K562 (cell line): Measurements from ENCODE around the gene TMEM184C. TPM values are rescaled to one million over a fixed set of nuclear protein-coding genes. Genes with fewer than 3 reads are reported as not detected.

Experiments
- ATAC-seq: fragments of 200-7000 bp; cut with Tn5 transposase; 3 replicates; pipeline ENCODE4 v1.9.1; 2020; ENCODE audit warnings: moderate library complexity
- BruUV-seq: library from RNA; stranded (reverse); fragments of 400-500 nt; replicated peaks from 2 replicates; lab custom pipeline; 2021; lab: Mats Ljungman, UMichigan
- CTCF ChIA-PET: fragments of 300-600 bp; formaldehyde crosslinking; extraction: SDS; loops from one replicate; lab custom pipeline; 2021; ENCODE audit warnings: low intra/inter-chr PET ratio; lab: Yijun Ruan, JAX
- POLR2A ChIA-PET: fragments of 300-600, 350-650 bp; sonication (Branson Sonifier 250); formaldehyde crosslinking; extraction: SDS; loops from one replicate; lab custom pipeline; 2021; ENCODE audit warnings: antibody characterized with exemption, inconsistent platforms; lab: Yijun Ruan, JAX
- DNase-seq, 4 experiments: peaks; one replicate each; pipeline versions ENCODE4 v3.0.0 to v3.0.0-alpha.2; 2011 to 2018; ENCODE audit warnings: low spot score in 3 of 4, mixed read lengths in 3 of 4; ENCODE audit errors: extremely low read depth in 1 of 4
- FAIRE-seq: peaks from 2 replicates; lab custom pipeline; 2011; peaks lifted over from hg19 to GRCh38; lab: Jason Lieb, UNC
- H2AFZ ChIP-seq: 2 replicates; pipeline ENCODE4 v1.6.0; 2011; ENCODE audit warnings: low read depth, low read length, control low read depth, inconsistent platforms
- H3K27ac ChIP-seq: fragments of 200-600 bp; 3 replicates; pipeline ENCODE4 v1.8.0; 2011; ENCODE audit warnings: low read depth, mild to moderate bottlenecking, control low read depth, inconsistent platforms, low read length, moderate library complexity, mixed read lengths; ENCODE audit errors: extremely low read depth
- H3K27me3 ChIP-seq, 2 experiments: fragments of 300-600 bp in 1 of 2; 2 replicates in 1 of 2; 3 replicates in 1 of 2; pipeline versions ENCODE4 v1.6.0 to v1.8.0; 2011; ENCODE audit warnings: inconsistent platforms in 2 of 2, low read length in 2 of 2, mild to moderate bottlenecking in 1 of 2, mixed read lengths in 1 of 2, moderate library complexity in 1 of 2; ENCODE audit not compliant: control insufficient read depth in 2 of 2, insufficient read depth in 2 of 2
- H3K36me3 ChIP-seq: fragments of 300-600 bp; 3 replicates; pipeline ENCODE4 v1.8.0; 2011; ENCODE audit warnings: mild to moderate bottlenecking, low read length, inconsistent platforms; ENCODE audit not compliant: control insufficient read depth, insufficient read depth
- H3K4me1 ChIP-seq, 2 experiments: fragments of 200-600 bp in 1 of 2; replicated peaks in 1 of 2; 2 replicates in 1 of 2; 3 replicates in 1 of 2; pipeline versions ENCODE4 v1.5.1 to v1.8.0; 2011; ENCODE audit warnings: inconsistent platforms in 2 of 2, low read length in 2 of 2, mild to moderate bottlenecking in 1 of 2, mixed read lengths in 1 of 2, moderate library complexity in 1 of 2; ENCODE audit not compliant: control insufficient read depth in 2 of 2, insufficient read depth in 2 of 2
- H3K4me2 ChIP-seq: 2 replicates; pipeline ENCODE4 v1.6.1; 2011; ENCODE audit warnings: low read length, control low read depth, inconsistent platforms, mixed read lengths; ENCODE audit not compliant: insufficient read depth
- H3K4me3 ChIP-seq: fragments of 200-600 bp; sonication (generic), shearing (Covaris generic); 2 replicates; pipeline ENCODE4 v1.5.1; 2016; ENCODE audit warnings: control low read depth, inconsistent platforms
- H3K79me2 ChIP-seq: fragments of 200-600 bp; 3 replicates; pipeline ENCODE4 v1.8.0; 2011; ENCODE audit warnings: low read length, inconsistent platforms; ENCODE audit not compliant: control insufficient read depth, insufficient read depth
- H3K9ac ChIP-seq, 2 experiments: 2 replicates each; pipeline versions ENCODE4 v1.6.0 to v1.6.1; 2011; ENCODE audit warnings: low read depth in 2 of 2, low read length in 2 of 2, control low read depth in 1 of 2, inconsistent platforms in 1 of 2, mild to moderate bottlenecking in 1 of 2, mixed read lengths in 1 of 2; ENCODE audit not compliant: insufficient read depth in 1 of 2
- H3K9me1 ChIP-seq: one replicate; pipeline ENCODE4 v1.6.0; 2011; ENCODE audit warnings: inconsistent platforms, mild to moderate bottlenecking, low read length, moderate library complexity; ENCODE audit not compliant: control insufficient read depth, insufficient read depth
- H3K9me3 ChIP-seq: replicated peaks from 2 replicates; pipeline ENCODE4 v1.5.1; 2011; ENCODE audit warnings: low read depth, low read length, inconsistent platforms; ENCODE audit not compliant: control insufficient read depth, insufficient read depth
- H4K20me1 ChIP-seq: replicated peaks from 2 replicates; pipeline ENCODE4 v1.6.1; 2011; ENCODE audit warnings: low read length, inconsistent platforms, mixed read lengths; ENCODE audit not compliant: control insufficient read depth, insufficient read depth
- HNRNPK ChIP-seq: fragments of 200-400 bp; formaldehyde crosslinking; IDR thresholded peaks from one replicate; pipeline ENCODE4 v1.6.1; 2018; ENCODE audit warnings: mild to moderate bottlenecking, low read depth, low read length; ENCODE audit not compliant: poor library complexity, severe bottlenecking
- JUN ChIP-seq, 2 experiments: sonication (generic) in 1 of 2; formaldehyde crosslinking in 1 of 2; IDR thresholded peaks; 2 replicates each; pipeline versions ENCODE4 v1.6.1 to v1.8.0; 2012 to 2022; ENCODE audit warnings: borderline replicate concordance in 2 of 2, mild to moderate bottlenecking in 2 of 2, improper control_type of control experiment in 1 of 2, low read depth in 1 of 2, low read length in 1 of 2, missing genetic modification reagents in 1 of 2
- MAZ ChIP-seq, 2 experiments: fragments of 450-650 bp in 1 of 2; sonication (generic) in 1 of 2; formaldehyde crosslinking; IDR thresholded peaks in 1 of 2; conservative IDR thresholded peaks in 1 of 2; 2 replicates each; pipeline versions ENCODE4 v1.4.0 to v1.5.0; 2020; ENCODE audit warnings: mild to moderate bottlenecking in 1 of 2, missing genetic modification reagents in 1 of 2
- MCM3 ChIP-seq: fragments of 450-650 bp; IDR thresholded peaks from 2 replicates; pipeline ENCODE4 v1.6.1; 2016
- NFIC ChIP-seq: fragments of 450-650 bp; IDR thresholded peaks from 2 replicates; pipeline ENCODE4 v1.6.1; 2017; ENCODE audit warnings: mild to moderate bottlenecking, inconsistent platforms
- NFXL1 ChIP-seq: fragments of 450-650 bp; formaldehyde crosslinking; IDR thresholded peaks from 2 replicates; pipeline ENCODE4 v1.4.0; 2021; ENCODE audit warnings: mild to moderate bottlenecking
- TBL1XR1 ChIP-seq, 2 experiments: IDR thresholded peaks; 2 replicates each; pipeline ENCODE4 v1.6.1; 2012; ENCODE audit warnings: improper control_type of control experiment in 2 of 2, low read length in 2 of 2, mild to moderate bottlenecking in 1 of 2
- TCF3 ChIP-seq: sonication (generic); formaldehyde crosslinking; IDR thresholded peaks from 2 replicates; pipeline ENCODE4 v1.4.0; 2020; ENCODE audit warnings: mild to moderate bottlenecking, missing genetic modification reagents
- WGBS: fragments of 100-300 bp; shearing (Covaris generic); methylation state at CpG from one replicate; pipeline ENCODE4 v1.1.6; 2016; ENCODE audit warnings: low coverage, mixed read lengths; ENCODE audit not compliant: insufficient coverage; ENCODE audit errors: missing lambda C conversion rate; 5-methylcytosine and 5-hydroxymethylcytosine counted together
- in situ Hi-C: fragments of 300-500 bp; cut with MboI; formaldehyde crosslinking; loops from 4 replicates; pipeline ENCODE4 v1.15.0; 2018; ENCODE audit warnings: inconsistent platforms, mixed read lengths
- intact Hi-C: fragments of 100-400 bp; cut with micrococcal nuclease; formaldehyde crosslinking; loops from 2 replicates; pipeline ENCODE4 v1.14.2; 2022
- polyA plus RNA-seq, 8 experiments: library from polyadenylated mRNA; depleted of rRNA in 4 of 8; stranded (reverse) in 5 of 8; unstranded in 3 of 8; fragments of >200 nt; fragmentation: Nextera tagmentation in 2 of 8; fragmentation: Illumina TruSeq in 1 of 8; extraction: Ambion mirVana in 2 of 8; extraction: Trizol in 1 of 8; gene quantifications; 2 replicates each; pipeline versions ENCODE4 v1.2.1 to v1.2.3, GENCODE V29; 2011 to 2014; ENCODE audit warnings: inconsistent platforms in 1 of 8, missing spikeins in 1 of 8
- total RNA-seq, 7 experiments: library from RNA; depleted of rRNA in 6 of 7; stranded (reverse); fragments of >200 nt in 6 of 7; fragmentation: Illumina TruSeq in 2 of 7; extraction: Trizol in 2 of 7; gene quantifications; 2 replicates each; pipeline versions ENCODE4 v1.2.1 to v1.2.3, GENCODE V29; 2011 to 2021; ENCODE audit warnings: low replicate concordance in 1 of 7
- TF ChIP-seq, protein P1 (sequence below): fragments of 250-450 bp; sonication (Bioruptor Pico); IDR thresholded peaks from 2 replicates; pipeline ENCODE4 v1.6.1; 2021; ENCODE audit warnings: mild to moderate bottlenecking
- TF ChIP-seq, protein P2 (sequence below): fragments of 450-650 bp; formaldehyde crosslinking; IDR thresholded peaks from 2 replicates; pipeline ENCODE4 v1.4.0; 2022; ENCODE audit warnings: missing genetic modification characterization
- TF ChIP-seq, protein P3 (sequence below): fragments of 450-650 bp; IDR thresholded peaks from 2 replicates; pipeline ENCODE4 v1.7.0; 2016; ENCODE audit warnings: borderline replicate concordance

The TMEM184C gene
- total and polyA plus RNA-seq, 9 of the 15 experiments (the other 6 are each of a cell fraction or from before 2014, with no cell fraction given) = 3.9 to 24.2 (median 18.2) TPM

DNA sequence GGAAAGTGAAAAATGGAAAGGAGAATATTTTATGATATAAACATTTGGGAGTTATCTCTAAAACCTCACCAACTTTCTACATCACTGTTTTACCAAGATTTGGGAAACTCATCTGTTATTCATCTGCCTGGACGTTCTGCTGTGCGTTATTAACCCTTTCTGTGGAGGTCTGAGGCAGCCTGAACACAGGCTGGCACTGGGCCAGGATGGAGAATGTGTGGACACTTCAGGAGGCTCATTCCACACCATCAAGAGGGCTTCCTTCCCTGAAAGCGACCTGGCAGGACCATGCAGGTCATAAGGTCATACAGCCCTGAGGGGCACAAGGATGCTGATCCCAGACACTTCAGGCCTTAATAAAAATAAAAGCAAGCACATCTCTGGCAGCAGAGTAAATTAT lies 31.2 kb upstream of the TMEM184C start:
- Histone ChIP-seq H3K4me1 (peaks cover 0 to 2% of the 10 kb centered on the region in 2 experiments; a peak in 2 of 5 replicates), H3K36me3 (no peaks in the 10 kb centered on the region), H3K9ac (no peak overlapping the region), H4K20me1 (no peaks in the 10 kb centered on the region), H3K27me3 (no peaks in the 10 kb centered on the region), H3K27ac (no peak overlapping the region), H3K9me1 (no peaks in the 10 kb centered on the region), H3K79me2 (no peaks in the 10 kb centered on the region), H3K4me3 (no peak overlapping the region), H2AFZ (no peak overlapping the region), H3K9me3 (no peaks in the 10 kb centered on the region), H3K4me2 (no peak overlapping the region)
- TF ChIP-seq TBL1XR1 (IDR thresholded peaks at IDR 0.05; ENCODE audit: low read length in 2 of 2) (no peak), NFIC (peak; percentile 59; the same call in 1 of the 2 replicates)
- ATAC-seq (no peak), FAIRE-seq (no peak), DNase-seq (no peak)
- CTCF ChIA-PET = interaction anchor here (0.6 kb wide), 2 partner anchors 358 to 425 kb away, joined by 3 read pairs; no protein-coding TSS in a partner anchor
- POLR2A ChIA-PET = interaction anchor here (0.7 to 1.1 kb wide), 2 partner anchors 11 to 23 kb away, joined by 3 read pairs; no protein-coding TSS in a partner anchor
- BruUV-seq = no TSS peak
- intact Hi-C loops = no loop called here
- WGBS = 0% methylated on average over 3 of the region's 3 CpGs
- in situ Hi-C loops = loop anchor here (25.0 kb wide), 1 partner anchor 574 kb away; no protein-coding TSS in a partner anchor

DNA sequence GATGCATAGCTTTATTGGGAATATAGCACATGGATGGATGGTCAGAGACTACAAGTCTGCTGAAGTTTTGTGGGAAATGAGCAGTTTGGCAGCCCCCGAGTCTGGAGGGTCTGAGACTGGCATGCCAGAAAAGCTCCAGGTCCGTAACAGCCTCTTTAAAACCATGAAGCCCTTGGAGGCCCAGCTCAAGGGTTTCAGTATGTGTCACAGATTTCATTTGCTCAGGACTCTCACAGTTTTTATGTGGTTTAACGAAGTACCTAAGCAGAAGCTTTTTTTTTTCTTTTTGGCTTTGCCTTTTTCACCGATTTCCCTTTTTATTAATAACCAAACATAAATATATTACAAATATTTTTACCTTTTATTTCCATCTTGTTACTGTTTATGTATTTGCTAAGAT lies 30.6 kb upstream of the TMEM184C start:
- Histone ChIP-seq H3K27me3 (no peaks in the 10 kb centered on the region), H3K27ac (no peak overlapping the region), H3K9ac (no peak overlapping the region), H3K9me1 (no peaks in the 10 kb centered on the region), H3K4me1 (peaks cover 0 to 2% of the 10 kb centered on the region in 2 experiments; a peak in 2 of 5 replicates), H4K20me1 (no peaks in the 10 kb centered on the region), H3K9me3 (no peaks in the 10 kb centered on the region), H2AFZ (no peak overlapping the region), H3K36me3 (no peaks in the 10 kb centered on the region), H3K4me2 (no peak overlapping the region), H3K79me2 (no peaks in the 10 kb centered on the region), H3K4me3 (no peak overlapping the region)
- ATAC-seq (no peak), DNase-seq (no peak), FAIRE-seq (no peak)
- in situ Hi-C loops = loop anchor here (25.0 kb wide), 1 partner anchor 574 kb away; no protein-coding TSS in a partner anchor
- intact Hi-C loops = no loop called here
- CTCF ChIA-PET = no interaction called here
- no TSS peak for BruUV-seq
- POLR2A ChIA-PET = interaction anchor here (1.1 kb wide), 1 partner anchor 10 kb away, joined by 3 read pairs; no protein-coding TSS in a partner anchor
- WGBS = 2% methylated on average over 4 of the region's 4 CpGs
- TF ChIP-seq, protein P1, sequence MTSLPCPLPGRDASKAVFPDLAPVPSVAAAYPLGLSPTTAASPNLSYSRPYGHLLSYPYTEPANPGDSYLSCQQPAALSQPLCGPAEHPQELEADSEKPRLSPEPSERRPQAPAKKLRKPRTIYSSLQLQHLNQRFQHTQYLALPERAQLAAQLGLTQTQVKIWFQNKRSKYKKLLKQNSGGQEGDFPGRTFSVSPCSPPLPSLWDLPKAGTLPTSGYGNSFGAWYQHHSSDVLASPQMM (CRISPR knock-in tag) = no peak
- no peak for TF ChIP-seq MCM3
- no peak for TF ChIP-seq TCF3 (CRISPR knock-in tag)
- TF ChIP-seq, protein P2, sequence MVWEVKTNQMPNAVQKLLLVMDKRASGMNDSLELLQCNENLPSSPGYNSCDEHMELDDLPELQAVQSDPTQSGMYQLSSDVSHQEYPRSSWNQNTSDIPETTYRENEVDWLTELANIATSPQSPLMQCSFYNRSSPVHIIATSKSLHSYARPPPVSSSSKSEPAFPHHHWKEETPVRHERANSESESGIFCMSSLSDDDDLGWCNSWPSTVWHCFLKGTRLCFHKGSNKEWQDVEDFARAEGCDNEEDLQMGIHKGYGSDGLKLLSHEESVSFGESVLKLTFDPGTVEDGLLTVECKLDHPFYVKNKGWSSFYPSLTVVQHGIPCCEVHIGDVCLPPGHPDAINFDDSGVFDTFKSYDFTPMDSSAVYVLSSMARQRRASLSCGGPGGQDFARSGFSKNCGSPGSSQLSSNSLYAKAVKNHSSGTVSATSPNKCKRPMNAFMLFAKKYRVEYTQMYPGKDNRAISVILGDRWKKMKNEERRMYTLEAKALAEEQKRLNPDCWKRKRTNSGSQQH (CRISPR knock-in tag) = no peak
- TF ChIP-seq, protein P3, sequence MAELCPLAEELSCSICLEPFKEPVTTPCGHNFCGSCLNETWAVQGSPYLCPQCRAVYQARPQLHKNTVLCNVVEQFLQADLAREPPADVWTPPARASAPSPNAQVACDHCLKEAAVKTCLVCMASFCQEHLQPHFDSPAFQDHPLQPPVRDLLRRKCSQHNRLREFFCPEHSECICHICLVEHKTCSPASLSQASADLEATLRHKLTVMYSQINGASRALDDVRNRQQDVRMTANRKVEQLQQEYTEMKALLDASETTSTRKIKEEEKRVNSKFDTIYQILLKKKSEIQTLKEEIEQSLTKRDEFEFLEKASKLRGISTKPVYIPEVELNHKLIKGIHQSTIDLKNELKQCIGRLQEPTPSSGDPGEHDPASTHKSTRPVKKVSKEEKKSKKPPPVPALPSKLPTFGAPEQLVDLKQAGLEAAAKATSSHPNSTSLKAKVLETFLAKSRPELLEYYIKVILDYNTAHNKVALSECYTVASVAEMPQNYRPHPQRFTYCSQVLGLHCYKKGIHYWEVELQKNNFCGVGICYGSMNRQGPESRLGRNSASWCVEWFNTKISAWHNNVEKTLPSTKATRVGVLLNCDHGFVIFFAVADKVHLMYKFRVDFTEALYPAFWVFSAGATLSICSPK = no peak
- no peak for TF ChIP-seq NFXL1
- TF ChIP-seq JUN (IDR thresholded peaks at IDR 0.05; ENCODE audit: borderline replicate concordance, low read depth, low read length) = no peak
- no peak for TF ChIP-seq JUN (CRISPR knock-in tag; IDR thresholded peaks at IDR 0.05; ENCODE audit: borderline replicate concordance)
- no peak for TF ChIP-seq MAZ (CRISPR knock-in tag; conservative IDR thresholded peaks at IDR 0.05 in 1 of 2, IDR thresholded peaks at IDR 0.05 in 1 of 2)
- no peak for TF ChIP-seq HNRNPK
